Colonic mucosa (tissue), 4 donors: ENCODE data around the gene SPATA45. TPM values are rescaled to one million over a fixed set of nuclear protein-coding genes. Genes with fewer than 3 reads are reported as not detected.
A peak's percentile ranks its signal among the peaks of the same experiment; 100 is the strongest.

ENCODE experiments used
- DNase-seq: peaks from one replicate; pipeline ENCODE4 v3.0.0-alpha.2; 2020
- H3K27ac ChIP-seq: fragments of 200-600 bp; one replicate; pipeline ENCODE4 v1.8.0; 2021
- H3K27me3 ChIP-seq: fragments of 200-600 bp; one replicate; pipeline ENCODE4 v1.8.0; 2021
- H3K36me3 ChIP-seq: fragments of 200-600 bp; one replicate; pipeline ENCODE4 v1.8.0; 2021
- H3K4me1 ChIP-seq: fragments of 200-600 bp; one replicate; pipeline ENCODE4 v1.8.0; 2021; ENCODE audit warnings: mild to moderate bottlenecking
- H3K4me3 ChIP-seq: fragments of 200-600 bp; one replicate; pipeline ENCODE4 v1.8.0; 2021
- H3K9ac ChIP-seq, 2 donors: one replicate each; pipeline ENCODE4 v1.7.0; 2013; ENCODE audit warnings: control low read depth in 2 of 2, low read depth in 2 of 2, low read length in 2 of 2
- H3K9me3 ChIP-seq: fragments of 200-600 bp; one replicate; pipeline ENCODE4 v1.8.0; 2021
- CTCF ChIP-seq: fragments of 200-600 bp; IDR thresholded peaks from one replicate; pipeline ENCODE4 v1.8.0; 2022; ENCODE audit warnings: antibody characterized with exemption, mild to moderate bottlenecking
- intact Hi-C: fragments of 100-400 bp; cut with DNase I; formaldehyde crosslinking; loops from one replicate; pipeline ENCODE4 v1.14.1; 2022
- total RNA-seq, 2 donors: library from RNA; stranded (reverse); fragmentation: NEBNext Ultra II Directional in 1 of 2; extraction: Animal tissue kit (Norgen Biotek cat#: 25700) in 1 of 2; gene quantifications; one replicate each; pipeline ENCODE4 v1.2.1, GENCODE V29; 2021
- donor health status: healthy.
- donor health status: DM: no; HTN: no; CAD: no.
- donor health status: DM: no; HTN: no; CAD: no.

Gene SPATA45
- total RNA-seq, 2 donors from 2014 or later, result not detected

GRCh38 chr1:212783976-212784375 is 63.5 kb downstream of the SPATA45 start:
- Histone ChIP-seq H3K4me3 (no peak overlapping the region), H3K27ac (no peak overlapping the region), H3K9me3 (no peaks in the 10 kb centered on the region), H3K27me3 (no peaks in the 10 kb centered on the region), H3K9ac (no peak overlapping the region), H3K36me3 (peaks cover 5% of the 10 kb centered on the region), H3K4me1 (no peaks in the 10 kb centered on the region)
- DNase-seq, result no peak
- no peak for TF ChIP-seq CTCF
- intact Hi-C loops, result loop anchor here (5.0 to 10.0 kb wide), 2 partner anchors 117 to 329 kb away; no protein-coding TSS in a partner anchor

DNA sequence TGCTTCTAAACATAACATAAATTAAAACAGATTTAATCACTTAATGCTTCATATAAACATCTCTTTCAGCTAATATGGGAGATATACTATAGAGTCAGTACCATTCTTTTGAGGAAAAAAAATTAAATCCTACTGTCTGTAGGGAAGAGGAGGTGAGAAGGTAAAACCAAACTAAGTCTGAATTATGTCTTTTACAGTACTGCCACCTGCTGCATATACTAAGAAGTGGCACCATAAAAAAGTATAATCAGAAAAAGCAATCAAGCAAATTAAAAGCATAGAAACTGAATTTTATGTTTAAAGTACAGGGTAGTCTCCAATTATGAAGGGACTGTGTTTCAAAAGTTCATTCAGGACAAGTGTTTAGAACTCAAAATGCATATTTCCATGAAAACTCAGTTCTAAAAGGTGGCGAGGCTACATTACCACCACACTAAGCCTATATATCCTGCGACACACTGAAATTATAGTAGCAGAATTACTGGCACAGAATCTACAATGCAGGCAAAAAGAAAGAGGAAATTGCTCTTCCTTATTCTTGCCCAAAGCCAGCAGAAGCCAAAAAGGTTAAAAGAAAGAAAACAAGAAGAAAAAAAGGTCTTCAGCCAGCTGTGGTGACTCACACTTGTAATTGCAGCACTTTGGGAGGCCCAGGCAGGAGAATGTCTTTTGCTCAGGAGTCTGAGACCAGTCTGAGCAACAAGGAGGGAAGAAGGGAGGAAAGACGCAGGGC is 64.9 kb downstream of the SPATA45 start:
- Histone ChIP-seq H3K4me1 (no peaks in the 10 kb centered on the region), H3K4me3 (no peak overlapping the region), H3K27ac (no peak overlapping the region), H3K27me3 (no peaks in the 10 kb centered on the region), H3K9me3 (no peaks in the 10 kb centered on the region), H3K9ac (no peak overlapping the region), H3K36me3 (peaks cover 5% of the 10 kb centered on the region)
- peak; percentile 62 for TF ChIP-seq CTCF
- no peak for DNase-seq
- intact Hi-C loops, result loop anchor here (5.0 to 10.0 kb wide), 2 partner anchors 115 to 328 kb away; no protein-coding TSS in a partner anchor

DNA sequence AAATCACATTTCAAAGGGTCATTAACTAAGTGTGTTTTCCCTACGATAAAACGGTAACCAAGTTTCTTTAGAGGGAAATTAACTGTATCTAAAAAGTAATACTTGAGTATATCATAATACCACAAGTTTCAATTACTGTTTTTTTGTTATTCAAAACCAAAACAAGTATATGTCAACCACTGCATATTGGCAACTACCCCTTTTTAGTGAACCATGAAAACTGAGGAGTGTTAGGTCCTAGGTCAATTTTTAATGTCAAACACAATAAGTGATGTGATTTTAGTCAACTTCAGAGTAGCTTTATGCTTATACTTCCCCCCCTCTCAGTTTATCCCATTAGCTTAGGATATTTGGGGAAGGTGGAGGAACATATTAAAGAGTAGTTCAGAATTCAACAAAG is 66.2 kb downstream of the SPATA45 start:
- intact Hi-C loops, result loop anchor here (5.0 to 10.0 kb wide), 2 partner anchors 114 to 326 kb away; no protein-coding TSS in a partner anchor
- no peaks in the 10 kb centered on the region for H3K9me3 ChIP-seq
- no peak for TF ChIP-seq CTCF
- no peak for DNase-seq
- H3K4me1 ChIP-seq, result no peaks in the 10 kb centered on the region
- H3K36me3 ChIP-seq, result peaks cover under 1% of the 10 kb centered on the region
- no peaks in the 10 kb centered on the region for H3K27me3 ChIP-seq
- H3K9ac ChIP-seq, result no peak overlapping the region
- H3K27ac ChIP-seq, result no peak overlapping the region
- no peak overlapping the region for H3K4me3 ChIP-seq

- no peak for TF ChIP-seq CTCF
- intact Hi-C loops, result loop anchor here (5.0 to 10.0 kb wide), 2 partner anchors 113 to 326 kb away; no protein-coding TSS in a partner anchor
- Histone ChIP-seq H3K9ac (no peak overlapping the region), H3K9me3 (no peaks in the 10 kb centered on the region), H3K27me3 (no peaks in the 10 kb centered on the region), H3K36me3 (no peaks in the 10 kb centered on the region), H3K27ac (no peak overlapping the region), H3K4me3 (no peak overlapping the region), H3K4me1 (no peaks in the 10 kb centered on the region)
- no peak for DNase-seq
These were observed 66.7 kb downstream of the SPATA45 start for GRCh38 chr1:212780759-212781158.

Other genes with a start within 250 kb of the SPATA45 start
- 10 to 100 TPM; 17.7 to 34.0 TPM for gene ATF3, start 238.9 kb downstream of the SPATA45 start, total RNA-seq
- gene BATF3, start 147.8 kb downstream of the SPATA45 start, total RNA-seq, result under 1 TPM; 0.74 to 0.88 TPM
- 10 to 100 TPM; 17.1 to 33.9 TPM for gene NSL1, start 55.9 kb downstream of the SPATA45 start, total RNA-seq
- gene TATDN3, start 55.8 kb downstream of the SPATA45 start, total RNA-seq, result 1 to 10 TPM; 8.6 to 9.5 TPM
- gene FLVCR1, start 10.6 kb upstream of the SPATA45 start, total RNA-seq, result 10 to 100 TPM in 1 of 2 donors, 1 to 10 TPM in 1; 8.8 to 12.6 TPM
- 1 to 10 TPM in 1 of 2 donors, under 1 TPM in 1; 0.48 to 1.6 TPM for gene VASH2, start 102.9 kb upstream of the SPATA45 start, total RNA-seq
- gene ANGEL2, start 168.2 kb upstream of the SPATA45 start, total RNA-seq, result 10 to 100 TPM; 19.0 to 20.6 TPM
- 1 to 10 TPM; 8.8 to 9.6 TPM for gene RPS6KC1, start 203.6 kb upstream of the SPATA45 start, total RNA-seq